GM19452 (cell line): ENCODE results near the gene FOXF1.

Experiments
- ATAC-seq: cut with Tn5 transposase; IDR thresholded peaks from one replicate; pipeline ENCODE4 v1.9.1; 2021; ENCODE audit not compliant: unreplicated experiment

Gene FOXF1

GRCh38 chr16:86531641-86532525 is 21.6 kb downstream of the FOXF1 start:
- no peak for ATAC-seq

GRCh38 chr16:86532526-86532815 is 22.1 kb downstream of the FOXF1 start:
- ATAC-seq, result no peak

- no peak for ATAC-seq
Measured at GRCh38 chr16:86533076-86533475, 22.7 kb downstream of the FOXF1 start.

GRCh38 chr16:86533767-86534351 is 23.5 kb downstream of the FOXF1 start:
- ATAC-seq, result no peak

GRCh38 chr16:86534779-86535615 is 24.7 kb downstream of the FOXF1 start:
- no peak for ATAC-seq

GRCh38 chr16:86536621-86537020 is 26.3 kb downstream of the FOXF1 start:
- no peak for ATAC-seq

- ATAC-seq, result no peak
Measured at GRCh38 chr16:86537486-86537885, 27.2 kb downstream of the FOXF1 start.

GRCh38 chr16:86538196-86538780 is 28.0 kb downstream of the FOXF1 start:
- no peak for ATAC-seq

GRCh38 chr16:86540894-86541293 is 30.6 kb downstream of the FOXF1 start:
- no peak for ATAC-seq

GRCh38 chr16:86541560-86541959 is 31.2 kb downstream of the FOXF1 start:
- ATAC-seq, result no peak

GRCh38 chr16:86542756-86543750 is 32.7 kb downstream of the FOXF1 start:
- no peak for ATAC-seq

GRCh38 chr16:86545481-86545880 is 35.2 kb downstream of the FOXF1 start:
- no peak for ATAC-seq

GRCh38 chr16:86545954-86546637 is 35.8 kb downstream of the FOXF1 start:
- no peak for ATAC-seq

GRCh38 chr16:86546638-86547013 is 36.3 kb downstream of the FOXF1 start:
- ATAC-seq, result no peak

GRCh38 chr16:86547286-86547685 is 37.0 kb downstream of the FOXF1 start:
- ATAC-seq, result no peak

GRCh38 chr16:86549076-86549892 is 39.0 kb downstream of the FOXF1 start:
- ATAC-seq, result no peak

- ATAC-seq, result no peak
Measured at GRCh38 chr16:86549893-86550190, 39.5 kb downstream of the FOXF1 start.

- no peak for ATAC-seq
Measured at GRCh38 chr16:86550281-86550680, 40.0 kb downstream of the FOXF1 start.

GRCh38 chr16:86553356-86553755 is 43.0 kb downstream of the FOXF1 start:
- ATAC-seq, result no peak
